Tracheal epithelial cell (primary cell): ENCODE data around the gene PAF1. TPM values are rescaled to one million over a fixed set of nuclear protein-coding genes. Genes with fewer than 3 reads are reported as not detected.

Experiments used
- total RNA-seq: library from RNA; depleted of rRNA; stranded (reverse); fragments of >200 nt; gene quantifications from 2 replicates; pipeline ENCODE4 v1.2.1, GENCODE V29; 2014

The PAF1 gene
- total RNA-seq, result 11.1 and 23.6 TPM in 2 replicates

GRCh38 chr19:39390751-39391437, at the start of gene PAF1, which contains the start of gene MED29:
PAF1 (minus strand) TSS chr19:39391106; CDS start chr19:39390864, 242 bp downstream.
MED29 (plus strand) TSS chr19:39391378; CDS start chr19:39391423, 45 bp downstream.

GRCh38 chr19:39435499-39436349, 44.8 kb upstream of the PAF1 start, which contains the start of gene RPS16:
RPS16 (minus strand) TSS chr19:39435949; CDS start chr19:39435895, 54 bp downstream.

GRCh38 chr19:39412100-39412866, 21.4 kb upstream of the PAF1 start, which contains the start of gene PLEKHG2:
PLEKHG2 (plus strand) TSS chr19:39412669; CDS start chr19:39414087, 1,418 bp downstream.

GRCh38 chr19:39406656-39407409, 15.9 kb upstream of the PAF1 start, which contains the start of gene ZFP36:
ZFP36 (plus strand) TSS chr19:39406847; CDS start chr19:39406905, 58 bp downstream.

GRCh38 chr19:39341719-39342604, 48.9 kb downstream of the PAF1 start, which contains the start of gene SAMD4B:
SAMD4B (plus strand) TSS chr19:39342421; CDS start chr19:39356894, 14,473 bp downstream.

Other genes with a start within 250 kb of the PAF1 start
- gene NCCRP1, start 194.1 kb downstream of the PAF1 start, total RNA-seq, result 4.8 and 9.4 TPM in 2 replicates
- not detected in 2 replicates for gene SYCN, start 186.8 kb downstream of the PAF1 start, total RNA-seq
- not detected in 2 replicates for gene IFNL3, start 146.1 kb downstream of the PAF1 start, total RNA-seq
- gene IFNL4, start 142.2 kb downstream of the PAF1 start, total RNA-seq, result not detected in 2 replicates
- gene IFNL2, start 122.7 kb downstream of the PAF1 start, total RNA-seq, result not detected in 2 replicates
- gene IFNL1, start 94.7 kb downstream of the PAF1 start, total RNA-seq, result not detected in 2 replicates
- gene LRFN1, start 70.2 kb downstream of the PAF1 start, total RNA-seq, result 0.24 and 0.43 TPM in 2 replicates
- gene GMFG, start 55.1 kb downstream of the PAF1 start, total RNA-seq, result not detected in 2 replicates
- gene SAMD4B, start 48.7 kb downstream of the PAF1 start, total RNA-seq, result 31.5 and 37.6 TPM in 2 replicates
- gene MED29, start 272 bp upstream of the PAF1 start, total RNA-seq, result 9.8 and 10.4 TPM in 2 replicates
- 5.8 TPM in 2 replicates for gene ZFP36, start 15.7 kb upstream of the PAF1 start, total RNA-seq
- gene PLEKHG2, start 21.6 kb upstream of the PAF1 start, total RNA-seq, result 3.6 and 8.2 TPM in 2 replicates
- 72.5 and 139 TPM in 2 replicates for gene RPS16, start 44.8 kb upstream of the PAF1 start, total RNA-seq
- gene SUPT5H, start 54.5 kb upstream of the PAF1 start, total RNA-seq, result 28.1 and 48.0 TPM in 2 replicates
- gene TIMM50, start 89.7 kb upstream of the PAF1 start, total RNA-seq, result 100 and 120 TPM in 2 replicates
- 0.64 and 0.72 TPM in 2 replicates for gene DLL3, start 107.8 kb upstream of the PAF1 start, total RNA-seq
- not detected in 2 replicates for gene SELENOV, start 124.0 kb upstream of the PAF1 start, total RNA-seq
- gene EID2B, start 141.7 kb upstream of the PAF1 start, total RNA-seq, result 1.1 and 1.2 TPM in 2 replicates
- 4.5 and 5.1 TPM in 2 replicates for gene EID2, start 149.1 kb upstream of the PAF1 start, total RNA-seq
- gene LGALS13, start 211.4 kb upstream of the PAF1 start, total RNA-seq, result not detected in 2 replicates